HUES48 (cell line): ENCODE measurements around the gene CRELD2.

Source experiments
- H3K27ac ChIP-seq: one replicate; pipeline ENCODE4 v1.7.0; 2013; ENCODE audit warnings: low read depth, low read length, inconsistent platforms
- H3K27me3 ChIP-seq: 2 replicates; pipeline ENCODE4 v1.6.1; 2013; ENCODE audit warnings: mild to moderate bottlenecking, low read length; ENCODE audit not compliant: control insufficient read depth, insufficient read depth
- H3K36me3 ChIP-seq: 2 replicates; pipeline ENCODE4 v1.6.1; 2013; ENCODE audit warnings: low read length; ENCODE audit not compliant: control insufficient read depth, insufficient read depth
- H3K4me1 ChIP-seq: 2 replicates; pipeline ENCODE4 v1.6.1; 2013; ENCODE audit warnings: mild to moderate bottlenecking, low read length; ENCODE audit not compliant: control insufficient read depth, insufficient read depth
- H3K4me3 ChIP-seq: 2 replicates; pipeline ENCODE4 v1.5.1; 2013; ENCODE audit warnings: mild to moderate bottlenecking, low read depth, low read length
- H3K9ac ChIP-seq: 2 replicates; pipeline ENCODE4 v1.6.1; 2013; ENCODE audit warnings: mild to moderate bottlenecking, low read depth, low read length, moderate library complexity
- H3K9me3 ChIP-seq: 2 replicates; pipeline ENCODE4 v1.6.1; 2013; ENCODE audit warnings: low read length; ENCODE audit not compliant: control insufficient read depth, insufficient read depth

CRELD2 gene

GRCh38 chr22:49880281-49880680 is 38.2 kb upstream of the CRELD2 start:
- Histone ChIP-seq H3K9ac (no peak overlapping the region), H3K36me3 (peaks cover 23% of the 10 kb centered on the region)

DNA sequence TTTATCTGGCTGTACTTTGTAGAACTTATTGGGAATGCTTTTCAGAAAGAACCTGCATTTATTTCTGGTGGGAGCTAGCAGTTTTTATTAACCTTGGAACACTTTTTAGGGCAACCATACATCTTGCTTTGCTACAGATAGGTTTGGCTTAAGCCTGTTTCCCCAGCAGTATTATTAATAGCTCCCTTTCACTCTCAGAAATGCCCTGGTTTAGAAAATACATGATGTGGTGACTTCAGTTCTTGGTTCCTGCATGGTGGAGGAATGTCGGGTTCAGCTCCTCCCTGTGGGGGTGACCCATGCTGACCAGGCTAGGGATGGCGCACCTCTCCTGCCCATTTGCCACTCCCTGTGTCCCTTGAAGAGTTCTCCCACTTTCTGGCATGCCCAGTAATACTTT is 36.6 kb upstream of the CRELD2 start:
- H3K9ac ChIP-seq = no peak overlapping the region
- no peak overlapping the region for H3K4me3 ChIP-seq
- no peak overlapping the region for H3K27ac ChIP-seq
- peaks cover 3% of the 10 kb centered on the region; the same call in 1 of the 2 replicates for H3K4me1 ChIP-seq
- H3K9me3 ChIP-seq = peaks cover 3% of the 10 kb centered on the region; the same call in 1 of the 2 replicates
- no peaks in the 10 kb centered on the region for H3K27me3 ChIP-seq
- H3K36me3 ChIP-seq = peaks cover 38% of the 10 kb centered on the region

More at GRCh38 chr22:49880281-49880680, 38.2 kb upstream of the CRELD2 start:
- H3K27me3 ChIP-seq = no peaks in the 10 kb centered on the region
- H3K27ac ChIP-seq = peak overlapping the region; percentile 38
- H3K4me1 ChIP-seq = peaks cover 3% of the 10 kb centered on the region; the same call in 1 of the 2 replicates
- no peak overlapping the region for H3K4me3 ChIP-seq
- no peaks in the 10 kb centered on the region for H3K9me3 ChIP-seq

DNA sequence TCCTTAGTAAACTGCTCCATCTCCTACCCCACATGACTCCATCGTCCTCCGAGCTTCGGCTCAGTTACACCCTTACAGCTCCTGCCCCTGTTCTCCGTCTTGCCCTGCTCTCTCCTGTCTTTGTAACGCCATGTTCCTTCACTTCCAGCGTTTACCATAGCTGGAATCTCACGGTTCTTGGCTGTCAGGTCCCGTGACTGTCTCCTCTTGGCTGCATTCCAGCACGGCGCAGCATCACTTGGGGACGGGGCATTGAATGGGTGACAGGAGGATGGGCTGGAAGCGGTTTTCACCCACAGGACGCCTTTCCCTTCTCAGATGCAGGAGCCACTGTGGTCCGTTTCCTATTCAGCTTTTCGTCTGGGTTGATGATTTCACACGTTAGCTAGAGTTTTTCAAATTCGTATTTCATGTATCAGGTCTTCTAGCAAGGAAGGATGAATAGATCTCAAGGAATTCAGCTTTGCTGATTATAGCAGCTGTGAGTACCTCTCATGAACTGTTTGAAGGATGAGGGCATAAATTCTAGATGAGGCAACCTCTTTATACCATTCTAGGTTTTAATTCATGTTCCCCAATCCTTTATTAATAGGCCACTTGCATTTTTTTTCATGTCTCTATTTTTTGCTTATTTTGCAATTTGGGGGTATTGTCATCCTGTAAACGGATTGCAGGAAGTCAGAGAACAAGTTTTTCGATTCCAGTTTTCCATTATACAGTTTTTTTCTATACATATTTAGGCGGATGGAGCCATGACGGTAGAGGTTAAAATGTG is 35.7 kb upstream of the CRELD2 start:
- H3K27me3 ChIP-seq = no peaks in the 10 kb centered on the region
- no peak overlapping the region for H3K9ac ChIP-seq
- peaks cover 3% of the 10 kb centered on the region; the same call in 1 of the 2 replicates for H3K9me3 ChIP-seq
- no peak overlapping the region for H3K4me3 ChIP-seq
- peaks cover 47% of the 10 kb centered on the region for H3K36me3 ChIP-seq
- H3K4me1 ChIP-seq = peaks cover 3% of the 10 kb centered on the region; the same call in 1 of the 2 replicates
- H3K27ac ChIP-seq = no peak overlapping the region

- no peak overlapping the region for H3K9ac ChIP-seq
- H3K36me3 ChIP-seq = peaks cover 49% of the 10 kb centered on the region
- no peaks in the 10 kb centered on the region for H3K27me3 ChIP-seq
- no peak overlapping the region for H3K4me3 ChIP-seq
- H3K4me1 ChIP-seq = peaks cover 3% of the 10 kb centered on the region; the same call in 1 of the 2 replicates
- H3K27ac ChIP-seq = no peak overlapping the region
- H3K9me3 ChIP-seq = peaks cover 3% of the 10 kb centered on the region; the same call in 1 of the 2 replicates
Measured at GRCh38 chr22:49883294-49883640, 35.2 kb upstream of the CRELD2 start.

GRCh38 chr22:49884075-49884474 is 34.4 kb upstream of the CRELD2 start:
- no peak overlapping the region for H3K27ac ChIP-seq
- no peaks in the 10 kb centered on the region for H3K27me3 ChIP-seq
- peaks cover 55% of the 10 kb centered on the region for H3K36me3 ChIP-seq
- H3K9me3 ChIP-seq = peaks cover 3% of the 10 kb centered on the region; the same call in 1 of the 2 replicates
- H3K4me3 ChIP-seq = no peak overlapping the region
- H3K9ac ChIP-seq = no peak overlapping the region
- H3K4me1 ChIP-seq = peaks cover 3% of the 10 kb centered on the region; the same call in 1 of the 2 replicates

- Histone ChIP-seq H3K27ac (no peak overlapping the region), H3K36me3 (peaks cover 59% of the 10 kb centered on the region), H3K27me3 (no peaks in the 10 kb centered on the region), H3K9me3 (peaks cover 3% of the 10 kb centered on the region; the same call in 1 of the 2 replicates), H3K4me1 (peaks cover 3% of the 10 kb centered on the region; the same call in 1 of the 2 replicates), H3K9ac (no peak overlapping the region), H3K4me3 (no peak overlapping the region)
Measured at GRCh38 chr22:49884503-49885260, 33.8 kb upstream of the CRELD2 start.

GRCh38 chr22:49885281-49885680 is 33.2 kb upstream of the CRELD2 start:
- Histone ChIP-seq H3K36me3 (peaks cover 59% of the 10 kb centered on the region), H3K4me1 (no peaks in the 10 kb centered on the region), H3K9ac (no peak overlapping the region), H3K4me3 (no peak overlapping the region), H3K27ac (no peak overlapping the region), H3K9me3 (peaks cover 3% of the 10 kb centered on the region; the same call in 1 of the 2 replicates), H3K27me3 (no peaks in the 10 kb centered on the region)

GRCh38 chr22:49885881-49886280 is 32.6 kb upstream of the CRELD2 start:
- H3K27ac ChIP-seq = no peak overlapping the region
- peaks cover 3% of the 10 kb centered on the region; the same call in 1 of the 2 replicates for H3K9me3 ChIP-seq
- H3K27me3 ChIP-seq = no peaks in the 10 kb centered on the region
- H3K4me1 ChIP-seq = no peaks in the 10 kb centered on the region
- H3K9ac ChIP-seq = no peak overlapping the region
- H3K4me3 ChIP-seq = no peak overlapping the region
- peaks cover 59% of the 10 kb centered on the region for H3K36me3 ChIP-seq

GRCh38 chr22:49886346-49887063 is 31.9 kb upstream of the CRELD2 start:
- Histone ChIP-seq H3K9me3 (peaks cover 3% of the 10 kb centered on the region; the same call in 1 of the 2 replicates), H3K36me3 (peaks cover 64% of the 10 kb centered on the region), H3K27me3 (no peaks in the 10 kb centered on the region), H3K4me1 (no peaks in the 10 kb centered on the region), H3K27ac (no peak overlapping the region), H3K9ac (no peak overlapping the region), H3K4me3 (no peak overlapping the region)

GRCh38 chr22:49887064-49887451 is 31.4 kb upstream of the CRELD2 start:
- Histone ChIP-seq H3K27ac (no peak overlapping the region), H3K36me3 (peaks cover 64% of the 10 kb centered on the region), H3K9me3 (peaks cover 3% of the 10 kb centered on the region; the same call in 1 of the 2 replicates), H3K4me3 (no peak overlapping the region), H3K4me1 (no peaks in the 10 kb centered on the region), H3K27me3 (no peaks in the 10 kb centered on the region), H3K9ac (no peak overlapping the region)
